Ascending aorta (tissue), 2 donors: ENCODE results near the gene SEMA3C. TPM values are rescaled to one million over a fixed set of nuclear protein-coding genes. Genes with fewer than 3 reads are reported as not detected.

Source experiments
- DNase-seq, 2 donors: peaks; one replicate each; pipeline ENCODE4 v3.0.0-alpha.2; 2019; ENCODE audit warnings: low spot score in 2 of 2
- H3K27ac ChIP-seq, 2 donors: fragments of 200-600 bp; sonication (generic); one replicate each; pipeline ENCODE4 v1.5.1; 2016 to 2017; ENCODE audit warnings: mild to moderate bottlenecking in 1 of 2
- H3K27me3 ChIP-seq: fragments of 200-600 bp; sonication (generic); one replicate; pipeline ENCODE4 v1.5.1; 2017
- H3K36me3 ChIP-seq, 2 donors: fragments of 200-600 bp; sonication (generic); one replicate each; pipeline ENCODE4 v1.5.1; 2016
- H3K4me1 ChIP-seq, 2 donors: fragments of 200-600 bp; sonication (generic); one replicate each; pipeline ENCODE4 v1.5.1; 2016 to 2017; ENCODE audit warnings: mild to moderate bottlenecking in 1 of 2
- H3K4me3 ChIP-seq, 2 donors: fragments of 200-600 bp; sonication (generic); one replicate each; pipeline ENCODE4 v1.5.1; 2016 to 2017; ENCODE audit warnings: mild to moderate bottlenecking in 1 of 2
- H3K9me3 ChIP-seq, 2 donors: fragments of 200-600 bp; sonication (generic); one replicate each; pipeline ENCODE4 v1.5.1; 2016
- intact Hi-C: fragments of 100-400 bp; cut with DNase I; formaldehyde crosslinking; loops from one replicate; pipeline ENCODE4 v1.15.1; 2023
- total RNA-seq: library from RNA; depleted of rRNA; stranded (reverse); fragments of >200 nt; gene quantifications from one replicate; pipeline ENCODE4 v1.1.0, GENCODE V29; 2016
- TF ChIP-seq, protein P1 (sequence below), 3 experiments: fragments of 200-600 bp in 2 of 3; fragments of 450-650 bp in 1 of 3; sonication (generic) in 2 of 3; IDR thresholded peaks; one replicate each; pipeline ENCODE4 v1.5.1; 2016 to 2019; ENCODE audit warnings: antibody characterized with exemption in 3 of 3, mild to moderate bottlenecking in 1 of 3, moderate library complexity in 1 of 3

SEMA3C gene
- total RNA-seq, 1 donor from 2014 or later: 16.6 TPM

DNA sequence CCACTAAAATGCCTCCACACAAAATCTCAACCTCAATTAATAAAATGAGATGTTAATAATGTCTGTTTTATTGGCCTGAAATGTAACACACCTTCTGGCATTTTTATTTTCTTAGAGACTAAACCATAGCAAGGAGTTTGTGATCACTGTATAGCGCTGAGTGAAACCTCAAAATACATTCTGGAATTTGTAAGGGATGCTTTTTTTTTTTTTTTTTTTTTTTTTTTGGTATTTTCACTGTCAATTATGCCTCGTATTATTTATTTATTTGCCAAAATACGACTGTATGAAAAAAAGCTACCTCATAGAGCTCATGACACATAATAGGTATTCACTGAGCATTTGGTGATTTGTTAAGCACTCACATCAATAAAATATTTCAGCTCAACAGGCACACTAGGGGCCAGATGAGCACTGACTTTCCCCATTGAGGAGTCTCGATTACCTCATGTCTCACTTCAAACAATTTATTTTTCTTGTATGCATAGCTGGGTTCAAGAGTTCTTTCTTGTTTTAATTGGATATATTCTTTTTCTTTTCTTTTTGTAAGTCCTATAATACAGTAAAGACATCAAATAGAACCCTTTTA, 36.5 kb downstream of the SEMA3C start:
- intact Hi-C loops: loop anchor here (2.0 to 5.0 kb wide), 2 partner anchors 36 to 160 kb away; partner anchors contain the start of gene SEMA3C
- H3K36me3 ChIP-seq: no peaks in the 10 kb centered on the region
- no peak overlapping the region for H3K4me3 ChIP-seq
- no peak for DNase-seq
- H3K27ac ChIP-seq: peak overlapping the region; percentile 68 to 70
- no peaks in the 10 kb centered on the region for H3K27me3 ChIP-seq
- H3K4me1 ChIP-seq: peaks cover 3 to 12% of the 10 kb centered on the region in 2 donors
- TF ChIP-seq, protein P1, sequence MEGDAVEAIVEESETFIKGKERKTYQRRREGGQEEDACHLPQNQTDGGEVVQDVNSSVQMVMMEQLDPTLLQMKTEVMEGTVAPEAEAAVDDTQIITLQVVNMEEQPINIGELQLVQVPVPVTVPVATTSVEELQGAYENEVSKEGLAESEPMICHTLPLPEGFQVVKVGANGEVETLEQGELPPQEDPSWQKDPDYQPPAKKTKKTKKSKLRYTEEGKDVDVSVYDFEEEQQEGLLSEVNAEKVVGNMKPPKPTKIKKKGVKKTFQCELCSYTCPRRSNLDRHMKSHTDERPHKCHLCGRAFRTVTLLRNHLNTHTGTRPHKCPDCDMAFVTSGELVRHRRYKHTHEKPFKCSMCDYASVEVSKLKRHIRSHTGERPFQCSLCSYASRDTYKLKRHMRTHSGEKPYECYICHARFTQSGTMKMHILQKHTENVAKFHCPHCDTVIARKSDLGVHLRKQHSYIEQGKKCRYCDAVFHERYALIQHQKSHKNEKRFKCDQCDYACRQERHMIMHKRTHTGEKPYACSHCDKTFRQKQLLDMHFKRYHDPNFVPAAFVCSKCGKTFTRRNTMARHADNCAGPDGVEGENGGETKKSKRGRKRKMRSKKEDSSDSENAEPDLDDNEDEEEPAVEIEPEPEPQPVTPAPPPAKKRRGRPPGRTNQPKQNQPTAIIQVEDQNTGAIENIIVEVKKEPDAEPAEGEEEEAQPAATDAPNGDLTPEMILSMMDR (IDR thresholded peaks at IDR 0.05): no peak
- no peaks in the 10 kb centered on the region for H3K9me3 ChIP-seq

- Histone ChIP-seq H3K27me3 (no peaks in the 10 kb centered on the region), H3K27ac (peak overlapping the region in 1 of 2 donors; percentile 5), H3K9me3 (no peaks in the 10 kb centered on the region), H3K4me3 (no peak overlapping the region), H3K36me3 (no peaks in the 10 kb centered on the region), H3K4me1 (peaks cover 3 to 12% of the 10 kb centered on the region in 2 donors)
- TF ChIP-seq, protein P1 (IDR thresholded peaks at IDR 0.05): no peak
- intact Hi-C loops: loop anchor here (5.0 kb wide), 1 partner anchor 159 kb away; no protein-coding TSS in a partner anchor
- no peak for DNase-seq
Measured at GRCh38 chr7:80881351-80881900, 37.4 kb downstream of the SEMA3C start.

DNA sequence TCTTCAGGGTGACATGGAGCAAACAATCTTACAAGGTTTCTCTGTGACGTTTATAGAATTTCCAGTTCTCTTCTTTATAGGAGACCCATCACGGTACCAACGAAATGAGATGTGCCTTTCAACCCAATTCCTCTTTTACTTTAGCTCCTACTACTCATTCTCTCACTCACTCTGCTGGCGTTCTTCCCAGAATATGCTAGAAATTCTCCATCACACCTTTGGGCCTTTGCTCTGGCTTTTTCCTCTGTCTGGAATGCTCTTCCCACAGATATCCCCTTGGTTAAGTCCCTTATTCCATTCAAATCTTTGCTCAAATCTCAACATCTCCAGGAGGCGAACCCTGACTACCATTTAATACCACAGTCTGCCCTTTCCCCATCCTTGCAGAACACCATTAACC, 39.0 kb downstream of the SEMA3C start:
- peaks cover 3 to 12% of the 10 kb centered on the region in 2 donors for H3K4me1 ChIP-seq
- no peak overlapping the region for H3K27ac ChIP-seq
- no peak overlapping the region for H3K4me3 ChIP-seq
- no peaks in the 10 kb centered on the region for H3K27me3 ChIP-seq
- H3K36me3 ChIP-seq: no peaks in the 10 kb centered on the region
- intact Hi-C loops: loop anchor here (5.0 kb wide), 1 partner anchor 158 kb away; no protein-coding TSS in a partner anchor
- TF ChIP-seq, protein P1 (IDR thresholded peaks at IDR 0.05): no peak
- no peaks in the 10 kb centered on the region for H3K9me3 ChIP-seq
- DNase-seq: no peak

GRCh38 chr7:80876894-80877414, 41.9 kb downstream of the SEMA3C start:
- TF ChIP-seq, protein P1 (IDR thresholded peaks at IDR 0.05): no peak
- Histone ChIP-seq H3K36me3 (no peaks in the 10 kb centered on the region), H3K4me3 (no peak overlapping the region), H3K9me3 (no peaks in the 10 kb centered on the region), H3K27ac (no peak overlapping the region), H3K27me3 (no peaks in the 10 kb centered on the region), H3K4me1 (no peaks in the 10 kb centered on the region)
- no peak for DNase-seq
- intact Hi-C loops: no loop called here

DNA sequence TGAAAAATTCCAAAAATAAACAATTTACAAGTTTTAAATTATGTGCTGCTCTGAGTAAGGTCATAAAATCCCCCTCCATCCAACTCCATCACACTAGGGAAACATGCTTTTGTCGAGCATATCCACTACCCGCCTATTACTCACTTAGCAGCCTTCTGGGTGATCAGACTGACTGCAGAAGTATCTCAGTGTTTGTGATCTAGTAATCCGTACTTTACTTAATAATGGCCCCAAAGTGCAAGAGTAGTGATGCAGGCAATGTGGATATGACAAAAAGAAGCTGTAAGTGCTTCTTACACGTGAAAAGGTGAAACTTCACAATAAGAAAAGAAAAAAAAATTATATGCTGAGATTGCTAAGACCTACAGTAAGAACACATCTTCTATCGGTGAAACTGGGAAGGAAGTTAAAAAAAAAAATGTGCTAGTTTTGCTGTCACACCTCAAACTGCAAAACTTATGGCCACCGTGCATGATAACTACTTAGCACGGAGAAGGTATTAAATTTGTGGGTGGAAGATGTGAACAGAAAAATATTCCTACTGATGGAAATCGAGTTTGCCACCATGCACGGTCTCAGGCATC, 43.2 kb downstream of the SEMA3C start:
- no peak for DNase-seq
- Histone ChIP-seq H3K4me1 (no peaks in the 10 kb centered on the region), H3K4me3 (no peak overlapping the region), H3K27me3 (no peaks in the 10 kb centered on the region), H3K9me3 (no peaks in the 10 kb centered on the region), H3K27ac (no peak overlapping the region), H3K36me3 (no peaks in the 10 kb centered on the region)
- intact Hi-C loops: no loop called here
- TF ChIP-seq, protein P1 (IDR thresholded peaks at IDR 0.05): no peak
